A549 (cell line): ENCODE data around the gene SH3PXD2A. TPM values are rescaled to one million over a fixed set of nuclear protein-coding genes. Genes with fewer than 3 reads are reported as not detected.

ENCODE experiments used
- ATAC-seq, 2 experiments: fragments of 200-7000 bp in 1 of 2; fragments of >200 bp in 1 of 2; cut with Nextera tagmentation in 1 of 2; cut with Tn5 transposase in 1 of 2; 3 replicates each; pipeline versions ENCODE4 v1.8.0 to v1.9.1; 2018 to 2020; ENCODE audit warnings: mild to moderate bottlenecking in 1 of 2, moderate library complexity in 1 of 2
- CTCF ChIA-PET: fragments of 300-600 bp; sonication (Branson Sonifier 250); formaldehyde crosslinking; extraction: SDS; loops from one replicate; lab custom pipeline; 2021; ENCODE audit warnings: antibody characterized with exemption, inconsistent platforms; lab: Yijun Ruan, JAX
- POLR2A ChIA-PET: fragments of 350-600 bp; formaldehyde crosslinking; extraction: SDS; loops from one replicate; lab custom pipeline; 2021; ENCODE audit warnings: antibody characterized with exemption, inconsistent platforms; lab: Yijun Ruan, JAX
- DNase-seq, 2 experiments: peaks; one replicate each; pipeline versions ENCODE4 v3.0.0 to v3.0.0-alpha.2; 2011 to 2016; ENCODE audit warnings: low read depth in 1 of 2, low spot score in 1 of 2
- FAIRE-seq: peaks from 2 replicates; lab custom pipeline; 2011; peaks lifted over from hg19 to GRCh38; lab: Jason Lieb, UNC
- H3K27ac ChIP-seq, 2 experiments: fragments of >200 bp; sonication (Bioruptor Twin); formaldehyde crosslinking; 3 replicates each; pipeline ENCODE4 v1.5.1; 2016 to 2017
- H3K4me1 ChIP-seq: fragments of >200 bp; sonication (Bioruptor Twin); formaldehyde crosslinking; 3 replicates; pipeline ENCODE4 v1.6.1; 2016
- H3K4me2 ChIP-seq: fragments of >200 bp; sonication (Bioruptor Twin); formaldehyde crosslinking; 3 replicates; pipeline ENCODE4 v1.6.1; 2016
- H3K4me3 ChIP-seq: fragments of >200 bp; sonication (Bioruptor Twin); formaldehyde crosslinking; 3 replicates; pipeline ENCODE4 v1.5.1; 2016
- H3K9me3 ChIP-seq: fragments of >200 bp; sonication (Bioruptor Twin); formaldehyde crosslinking; 3 replicates; pipeline ENCODE4 v1.6.1; 2016
- ATOH8 ChIP-seq: fragments of 250-450 bp; sonication (Bioruptor Pico); IDR thresholded peaks from 2 replicates; pipeline ENCODE4 v1.5.0; 2020; ENCODE audit warnings: low read depth, mild to moderate bottlenecking, moderate library complexity
- EHMT2 ChIP-seq: fragments of 200-600 bp; sonication (generic); IDR thresholded peaks from 2 replicates; pipeline ENCODE4 v1.6.1; 2016; ENCODE audit warnings: antibody characterized with exemption, low read depth, mild to moderate bottlenecking, moderate library complexity
- EP300 ChIP-seq, 2 experiments: fragments of >200 bp; sonication (Bioruptor Twin); formaldehyde crosslinking; IDR thresholded peaks; 2 replicates in 1 of 2; 3 replicates in 1 of 2; pipeline ENCODE4 v1.6.1; 2016 to 2017
- FOXS1 ChIP-seq: fragments of 250-450 bp; sonication (Bioruptor Pico); IDR thresholded peaks from 2 replicates; pipeline ENCODE4 v1.5.0; 2020; ENCODE audit warnings: mild to moderate bottlenecking, moderate library complexity
- HMGXB4 ChIP-seq: fragments of 250-450 bp; sonication (Bioruptor Pico); IDR thresholded peaks from 2 replicates; pipeline ENCODE4 v1.5.0; 2021; ENCODE audit warnings: mild to moderate bottlenecking, moderate library complexity, borderline replicate concordance
- HOXB13 ChIP-seq: fragments of 250-450 bp; sonication (Bioruptor Pico); IDR thresholded peaks from 2 replicates; pipeline ENCODE4 v1.5.0; 2020; ENCODE audit warnings: low read depth, mild to moderate bottlenecking, moderate library complexity
- JUN ChIP-seq, 2 experiments: fragments of >200 bp; sonication (Bioruptor Twin); formaldehyde crosslinking; IDR thresholded peaks; 2 replicates in 1 of 2; 3 replicates in 1 of 2; pipeline ENCODE4 v1.6.1; 2016 to 2017
- NFE2L2 ChIP-seq: fragments of 150-350 bp; conservative IDR thresholded peaks from 2 replicates; pipeline ENCODE4 v1.6.1; 2014; ENCODE audit warnings: low read length
- NR3C1 ChIP-seq: fragments of >200 bp; sonication (Bioruptor Twin); formaldehyde crosslinking; IDR thresholded peaks from 3 replicates; pipeline ENCODE4 v1.6.1; 2017
- POLR2A ChIP-seq: IDR thresholded peaks from 2 replicates; pipeline ENCODE4 v1.6.1; 2012; ENCODE audit warnings: mild to moderate bottlenecking, low read length
- RARB ChIP-seq: fragments of 250-450 bp; sonication (Bioruptor Pico); IDR thresholded peaks from 2 replicates; pipeline ENCODE4 v1.8.0; 2021; ENCODE audit warnings: mild to moderate bottlenecking, moderate library complexity
- TP53 ChIP-seq: fragments of 250-450 bp; sonication (Bioruptor Pico); IDR thresholded peaks from 2 replicates; pipeline ENCODE4 v1.5.0; 2021; ENCODE audit warnings: mild to moderate bottlenecking, moderate library complexity
- USF2 ChIP-seq: fragments of 450-650 bp; IDR thresholded peaks from 2 replicates; pipeline ENCODE4 v1.6.1; 2014; ENCODE audit warnings: antibody characterized with exemption
- ZFP36 ChIP-seq: fragments of 450-650 bp; IDR thresholded peaks from 2 replicates; pipeline ENCODE4 v1.6.1; 2014; ENCODE audit warnings: borderline replicate concordance; ENCODE audit not compliant: partially characterized antibody
- ZSCAN20 ChIP-seq: fragments of 250-450 bp; sonication (Bioruptor Pico); IDR thresholded peaks from 2 replicates; pipeline ENCODE4 v1.8.0; 2022; ENCODE audit warnings: mild to moderate bottlenecking, moderate library complexity
- WGBS: methylation state at CpG from one replicate; pipeline ENCODE4 v1.1.6; 2017; ENCODE audit errors: missing lambda C conversion rate; 5-methylcytosine and 5-hydroxymethylcytosine counted together
- polyA plus RNA-seq, 4 experiments: library from polyadenylated mRNA; depleted of rRNA in 3 of 4; stranded (reverse); fragments of >200 nt; fragmentation: RNase III in 1 of 4; extraction: RNeasy Plus Mini Kit Qiagen cat#74134 plus additional on column Dnase treatment in 1 of 4; gene quantifications; 2 replicates in 3 of 4; 3 replicates in 1 of 4; pipeline ENCODE4 v1.2.3, GENCODE V29; 2011 to 2017
- TF ChIP-seq, protein P1 (sequence below): IDR thresholded peaks from 2 replicates; pipeline ENCODE4 v1.6.1; 2012
- TF ChIP-seq, protein P2 (sequence below): fragments of >200 bp; sonication (Bioruptor Twin); formaldehyde crosslinking; IDR thresholded peaks from 3 replicates; pipeline ENCODE4 v1.5.1; 2016
- TF ChIP-seq, protein P3 (sequence below): fragments of 200-600 bp; sonication (generic); IDR thresholded peaks from 2 replicates; pipeline ENCODE4 v1.6.1; 2016; ENCODE audit warnings: antibody characterized with exemption, mild to moderate bottlenecking, moderate library complexity

Gene SH3PXD2A
- polyA plus RNA-seq, 2 of the 4 experiments (the other 2 are of a cell fraction): 2.4 to 3.9 TPM

DNA sequence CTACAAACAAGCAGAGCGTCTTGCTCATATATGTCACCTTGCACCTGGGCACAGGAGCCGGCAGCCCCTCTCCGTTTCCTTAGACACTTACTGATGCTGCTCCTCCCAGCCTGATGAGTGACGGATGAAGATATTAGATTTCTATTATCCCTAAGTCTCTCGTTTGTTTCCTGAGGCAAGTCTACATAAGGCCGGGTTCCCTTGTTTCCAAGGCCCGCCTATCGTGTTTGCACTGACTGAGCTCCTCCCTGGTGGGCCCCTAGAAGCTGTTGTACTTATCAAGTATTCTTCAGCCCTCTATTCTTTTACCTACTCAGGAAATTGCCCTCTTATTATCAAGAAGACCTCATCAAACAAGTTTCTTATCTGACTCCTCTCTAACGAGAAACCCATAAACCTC lies 18.5 kb downstream of the SH3PXD2A start:
- 85% methylated on average over 9 of the region's 9 CpGs for WGBS
- TF ChIP-seq JUN (IDR thresholded peaks at IDR 0.05): no peak
- no peak for TF ChIP-seq USF2
- TF ChIP-seq, protein P1, sequence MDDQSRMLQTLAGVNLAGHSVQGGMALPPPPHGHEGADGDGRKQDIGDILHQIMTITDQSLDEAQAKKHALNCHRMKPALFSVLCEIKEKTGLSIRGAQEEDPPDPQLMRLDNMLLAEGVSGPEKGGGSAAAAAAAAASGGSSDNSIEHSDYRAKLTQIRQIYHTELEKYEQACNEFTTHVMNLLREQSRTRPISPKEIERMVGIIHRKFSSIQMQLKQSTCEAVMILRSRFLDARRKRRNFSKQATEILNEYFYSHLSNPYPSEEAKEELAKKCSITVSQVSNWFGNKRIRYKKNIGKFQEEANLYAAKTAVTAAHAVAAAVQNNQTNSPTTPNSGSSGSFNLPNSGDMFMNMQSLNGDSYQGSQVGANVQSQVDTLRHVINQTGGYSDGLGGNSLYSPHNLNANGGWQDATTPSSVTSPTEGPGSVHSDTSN: no peak
- no peak for TF ChIP-seq HOXB13 (CRISPR knock-in tag)
- TF ChIP-seq NR3C1: no peak
- TF ChIP-seq ZSCAN20 (CRISPR knock-in tag): no peak
- TF ChIP-seq POLR2A: no peak
- TF ChIP-seq, protein P2, sequence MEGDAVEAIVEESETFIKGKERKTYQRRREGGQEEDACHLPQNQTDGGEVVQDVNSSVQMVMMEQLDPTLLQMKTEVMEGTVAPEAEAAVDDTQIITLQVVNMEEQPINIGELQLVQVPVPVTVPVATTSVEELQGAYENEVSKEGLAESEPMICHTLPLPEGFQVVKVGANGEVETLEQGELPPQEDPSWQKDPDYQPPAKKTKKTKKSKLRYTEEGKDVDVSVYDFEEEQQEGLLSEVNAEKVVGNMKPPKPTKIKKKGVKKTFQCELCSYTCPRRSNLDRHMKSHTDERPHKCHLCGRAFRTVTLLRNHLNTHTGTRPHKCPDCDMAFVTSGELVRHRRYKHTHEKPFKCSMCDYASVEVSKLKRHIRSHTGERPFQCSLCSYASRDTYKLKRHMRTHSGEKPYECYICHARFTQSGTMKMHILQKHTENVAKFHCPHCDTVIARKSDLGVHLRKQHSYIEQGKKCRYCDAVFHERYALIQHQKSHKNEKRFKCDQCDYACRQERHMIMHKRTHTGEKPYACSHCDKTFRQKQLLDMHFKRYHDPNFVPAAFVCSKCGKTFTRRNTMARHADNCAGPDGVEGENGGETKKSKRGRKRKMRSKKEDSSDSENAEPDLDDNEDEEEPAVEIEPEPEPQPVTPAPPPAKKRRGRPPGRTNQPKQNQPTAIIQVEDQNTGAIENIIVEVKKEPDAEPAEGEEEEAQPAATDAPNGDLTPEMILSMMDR: no peak
- no peak for TF ChIP-seq ATOH8 (CRISPR knock-in tag)
- TF ChIP-seq, protein P3, sequence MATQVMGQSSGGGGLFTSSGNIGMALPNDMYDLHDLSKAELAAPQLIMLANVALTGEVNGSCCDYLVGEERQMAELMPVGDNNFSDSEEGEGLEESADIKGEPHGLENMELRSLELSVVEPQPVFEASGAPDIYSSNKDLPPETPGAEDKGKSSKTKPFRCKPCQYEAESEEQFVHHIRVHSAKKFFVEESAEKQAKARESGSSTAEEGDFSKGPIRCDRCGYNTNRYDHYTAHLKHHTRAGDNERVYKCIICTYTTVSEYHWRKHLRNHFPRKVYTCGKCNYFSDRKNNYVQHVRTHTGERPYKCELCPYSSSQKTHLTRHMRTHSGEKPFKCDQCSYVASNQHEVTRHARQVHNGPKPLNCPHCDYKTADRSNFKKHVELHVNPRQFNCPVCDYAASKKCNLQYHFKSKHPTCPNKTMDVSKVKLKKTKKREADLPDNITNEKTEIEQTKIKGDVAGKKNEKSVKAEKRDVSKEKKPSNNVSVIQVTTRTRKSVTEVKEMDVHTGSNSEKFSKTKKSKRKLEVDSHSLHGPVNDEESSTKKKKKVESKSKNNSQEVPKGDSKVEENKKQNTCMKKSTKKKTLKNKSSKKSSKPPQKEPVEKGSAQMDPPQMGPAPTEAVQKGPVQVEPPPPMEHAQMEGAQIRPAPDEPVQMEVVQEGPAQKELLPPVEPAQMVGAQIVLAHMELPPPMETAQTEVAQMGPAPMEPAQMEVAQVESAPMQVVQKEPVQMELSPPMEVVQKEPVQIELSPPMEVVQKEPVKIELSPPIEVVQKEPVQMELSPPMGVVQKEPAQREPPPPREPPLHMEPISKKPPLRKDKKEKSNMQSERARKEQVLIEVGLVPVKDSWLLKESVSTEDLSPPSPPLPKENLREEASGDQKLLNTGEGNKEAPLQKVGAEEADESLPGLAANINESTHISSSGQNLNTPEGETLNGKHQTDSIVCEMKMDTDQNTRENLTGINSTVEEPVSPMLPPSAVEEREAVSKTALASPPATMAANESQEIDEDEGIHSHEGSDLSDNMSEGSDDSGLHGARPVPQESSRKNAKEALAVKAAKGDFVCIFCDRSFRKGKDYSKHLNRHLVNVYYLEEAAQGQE: no peak
- TF ChIP-seq EP300 (IDR thresholded peaks at IDR 0.05): no peak
- TF ChIP-seq TP53 (CRISPR knock-in tag): no peak
- TF ChIP-seq EHMT2: no peak
- TF ChIP-seq RARB (CRISPR knock-in tag): no peak
- TF ChIP-seq NFE2L2: no peak
- TF ChIP-seq HMGXB4 (CRISPR knock-in tag): no peak
- TF ChIP-seq ZFP36: no peak
- TF ChIP-seq FOXS1: no peak
- H3K4me1 ChIP-seq: peaks cover 35% of the 10 kb centered on the region
- CTCF ChIA-PET: interaction anchor here (0.8 to 3.3 kb wide), 4 partner anchors 16 to 285 kb away, joined by 3 to 15 read pairs (median 4); partner anchors contain the start of genes SFR1 and SH3PXD2A
- peak overlapping the region in 1 of 2 experiments; percentile 14; a peak in 1 of 6 replicates for H3K27ac ChIP-seq
- FAIRE-seq (no peak), DNase-seq (no peak), ATAC-seq (no peak)
- POLR2A ChIA-PET: interaction anchor here (0.6 kb wide), 1 partner anchor 83 kb away, joined by 4 read pairs; no protein-coding TSS in a partner anchor
- H3K9me3 ChIP-seq: 0 out of 3 replicates have a peak, but pooled peaks cover 4% of the 10 kb centered on the region
- no peak overlapping the region for H3K4me3 ChIP-seq
- H3K4me2 ChIP-seq: no peak overlapping the region
